Measurements from ENCODE around the gene CLASP1.

CLASP1 gene

GRCh38 chr2:121579309-121579708 is 70.0 kb downstream of the CLASP1 start:
- TF ChIP-seq, protein P1, sequence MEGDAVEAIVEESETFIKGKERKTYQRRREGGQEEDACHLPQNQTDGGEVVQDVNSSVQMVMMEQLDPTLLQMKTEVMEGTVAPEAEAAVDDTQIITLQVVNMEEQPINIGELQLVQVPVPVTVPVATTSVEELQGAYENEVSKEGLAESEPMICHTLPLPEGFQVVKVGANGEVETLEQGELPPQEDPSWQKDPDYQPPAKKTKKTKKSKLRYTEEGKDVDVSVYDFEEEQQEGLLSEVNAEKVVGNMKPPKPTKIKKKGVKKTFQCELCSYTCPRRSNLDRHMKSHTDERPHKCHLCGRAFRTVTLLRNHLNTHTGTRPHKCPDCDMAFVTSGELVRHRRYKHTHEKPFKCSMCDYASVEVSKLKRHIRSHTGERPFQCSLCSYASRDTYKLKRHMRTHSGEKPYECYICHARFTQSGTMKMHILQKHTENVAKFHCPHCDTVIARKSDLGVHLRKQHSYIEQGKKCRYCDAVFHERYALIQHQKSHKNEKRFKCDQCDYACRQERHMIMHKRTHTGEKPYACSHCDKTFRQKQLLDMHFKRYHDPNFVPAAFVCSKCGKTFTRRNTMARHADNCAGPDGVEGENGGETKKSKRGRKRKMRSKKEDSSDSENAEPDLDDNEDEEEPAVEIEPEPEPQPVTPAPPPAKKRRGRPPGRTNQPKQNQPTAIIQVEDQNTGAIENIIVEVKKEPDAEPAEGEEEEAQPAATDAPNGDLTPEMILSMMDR (IDR thresholded peaks at IDR 0.05; ENCODE audit: unreplicated experiment in 3 of 3) = no peak
- no peak overlapping the region for H3K4me3 Mint-ChIP-seq
- H3K9me3 Mint-ChIP-seq = no peaks in the 10 kb centered on the region
- no peak overlapping the region for H3K27ac Mint-ChIP-seq
- H3K4me1 Mint-ChIP-seq = peaks cover 51% of the 10 kb centered on the region
- no peaks in the 10 kb centered on the region for H3K27me3 Mint-ChIP-seq (ENCODE audit: low read depth)
- peaks cover 3% of the 10 kb centered on the region for H3K36me3 Mint-ChIP-seq (ENCODE audit: low read depth)

DNA sequence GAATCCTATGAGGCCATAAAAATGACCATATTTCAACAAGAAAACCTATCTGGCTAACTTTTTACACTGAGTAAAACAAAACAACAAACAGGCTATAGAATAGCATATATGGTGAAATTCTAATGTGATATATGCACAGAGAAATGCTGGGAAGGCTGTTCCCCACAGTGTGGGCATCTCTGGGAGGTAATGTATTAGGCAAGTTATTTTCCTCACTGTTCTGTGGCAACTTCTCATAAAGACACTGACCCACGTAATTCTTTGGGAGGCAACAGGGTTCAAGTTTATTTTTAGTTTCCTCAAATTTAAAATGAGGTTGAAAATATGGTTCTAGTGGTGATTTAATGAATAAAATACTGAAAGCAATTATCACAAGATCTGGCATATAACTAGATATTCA is 71.9 kb downstream of the CLASP1 start:
- Mint-ChIP-seq H3K4me1 (peaks cover 47% of the 10 kb centered on the region), H3K36me3 (ENCODE audit: low read depth) (peaks cover 8% of the 10 kb centered on the region), H3K4me3 (no peak overlapping the region), H3K27me3 (ENCODE audit: low read depth) (no peaks in the 10 kb centered on the region), H3K27ac (peak overlapping the region in 1 of 3 experiments; percentile 31), H3K9me3 (no peaks in the 10 kb centered on the region)
- TF ChIP-seq, protein P1 (IDR thresholded peaks at IDR 0.05; ENCODE audit: unreplicated experiment in 3 of 3) = no peak

- Mint-ChIP-seq H3K4me3 (no peak overlapping the region), H3K27ac (no peak overlapping the region), H3K9me3 (no peaks in the 10 kb centered on the region), H3K27me3 (ENCODE audit: low read depth) (no peaks in the 10 kb centered on the region), H3K36me3 (ENCODE audit: low read depth) (peaks cover 14% of the 10 kb centered on the region), H3K4me1 (peaks cover 53% of the 10 kb centered on the region)
- TF ChIP-seq, protein P1 (IDR thresholded peaks at IDR 0.05; ENCODE audit: unreplicated experiment in 3 of 3) = no peak
Measured at GRCh38 chr2:121576263-121576662, 73.0 kb downstream of the CLASP1 start.

DNA sequence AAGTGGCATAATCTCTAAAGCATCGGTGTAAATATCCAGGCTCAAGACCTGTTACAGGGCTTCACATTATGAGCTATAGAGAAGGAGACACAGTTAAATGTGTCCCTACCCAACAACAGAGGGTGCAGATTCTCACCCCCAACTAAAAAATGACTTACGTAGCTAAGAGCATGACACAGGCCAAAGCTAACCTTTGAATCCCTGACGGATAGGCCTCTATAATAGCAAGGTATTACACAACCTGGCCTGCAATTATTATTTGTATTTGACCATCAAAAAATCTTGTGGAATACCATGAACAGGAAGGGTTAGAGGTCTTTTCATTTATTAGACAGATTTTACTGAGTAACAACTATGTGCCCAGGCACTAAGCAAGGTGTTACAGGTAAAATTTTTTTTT is 73.5 kb downstream of the CLASP1 start:
- peaks cover 14% of the 10 kb centered on the region for H3K36me3 Mint-ChIP-seq (ENCODE audit: low read depth)
- no peaks in the 10 kb centered on the region for H3K27me3 Mint-ChIP-seq (ENCODE audit: low read depth)
- no peaks in the 10 kb centered on the region for H3K9me3 Mint-ChIP-seq
- H3K4me3 Mint-ChIP-seq = no peak overlapping the region
- H3K4me1 Mint-ChIP-seq = peaks cover 54% of the 10 kb centered on the region
- TF ChIP-seq, protein P1 (IDR thresholded peaks at IDR 0.05; ENCODE audit: unreplicated experiment in 3 of 3) = no peak
- peak overlapping the region; percentile 12 to 33 (median 14) for H3K27ac Mint-ChIP-seq

DNA sequence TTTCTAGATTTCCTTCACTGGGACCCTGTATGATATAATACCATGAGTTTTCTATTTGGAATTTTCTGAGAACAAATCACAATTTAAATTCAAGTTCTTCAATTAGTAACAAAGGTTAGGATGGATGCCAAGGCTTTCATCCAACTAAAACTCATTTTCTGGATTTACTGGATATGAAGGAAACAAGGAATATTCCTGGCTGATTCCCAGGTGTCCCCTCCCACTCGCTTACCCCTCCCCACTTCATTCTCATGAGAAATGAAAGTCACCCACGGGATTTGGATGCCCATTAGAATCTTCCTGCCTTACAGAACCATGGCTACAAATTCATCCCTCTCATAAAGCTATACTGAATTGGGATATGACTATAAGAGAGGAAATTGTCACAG is 78.6 kb downstream of the CLASP1 start:
- Mint-ChIP-seq H3K36me3 (ENCODE audit: low read depth) (peaks cover 14% of the 10 kb centered on the region), H3K4me3 (no peak overlapping the region), H3K4me1 (peaks cover 69% of the 10 kb centered on the region), H3K9me3 (no peaks in the 10 kb centered on the region), H3K27ac (peak overlapping the region; percentile 92 to 96 (median 92)), H3K27me3 (ENCODE audit: low read depth) (no peaks in the 10 kb centered on the region)
- TF ChIP-seq, protein P1 (IDR thresholded peaks at IDR 0.05; ENCODE audit: unreplicated experiment in 3 of 3) = no peak

- Mint-ChIP-seq H3K36me3 (ENCODE audit: low read depth) (peaks cover 14% of the 10 kb centered on the region), H3K4me1 (peaks cover 70% of the 10 kb centered on the region), H3K4me3 (peak overlapping the region in 2 of 3 experiments; percentile 12 to 19), H3K9me3 (no peaks in the 10 kb centered on the region), H3K27me3 (ENCODE audit: low read depth) (no peaks in the 10 kb centered on the region), H3K27ac (peak overlapping the region; percentile 92 to 96 (median 92))
- TF ChIP-seq, protein P1 (IDR thresholded peaks at IDR 0.05; ENCODE audit: unreplicated experiment in 3 of 3) = no peak
Measured at GRCh38 chr2:121570036-121570666, 79.1 kb downstream of the CLASP1 start.
